ENCODE data around the gene ATG9A.

ATG9A gene

GRCh38 chr2:219218732-219219701, 10.4 kb downstream of the ATG9A start, which contains the start of gene ABCB6:
ABCB6 (minus strand) TSS chr2:219218958; CDS start chr2:219218673, 285 bp downstream.
- Histone ChIP-seq H3K4me3 (ENCODE audit: low read length) (peak within 1 kb of the TSS; percentile 63), H3K9ac (ENCODE audit: low read depth, low read length) (peak within 1 kb of the TSS; percentile 88), H3K27ac (ENCODE audit: low read depth, low read length) (peak within 1 kb of the TSS; percentile 71), H3K4me1 (ENCODE audit: insufficient read depth, low read length) (peaks cover 7% of the 10 kb centered on the region), H3K27me3 (ENCODE audit: insufficient read depth, low read length) (no peaks in the 10 kb centered on the region), H3K36me3 (ENCODE audit: insufficient read depth, low read length) (peaks cover 52% of the 10 kb centered on the region), H3K9me3 (ENCODE audit: insufficient read depth, low read depth, low read length) (no peaks in the 10 kb centered on the region)
- 16% methylated on average over 71 of the region's 71 CpGs for WGBS

GRCh38 chr2:219218217-219218731, 11.2 kb downstream of the ATG9A start:
- Histone ChIP-seq H3K4me3 (ENCODE audit: low read length) (peak overlapping the region; percentile 63), H3K9me3 (ENCODE audit: insufficient read depth, low read depth, low read length) (no peaks in the 10 kb centered on the region), H3K27ac (ENCODE audit: low read depth, low read length) (peak overlapping the region; percentile 71), H3K27me3 (ENCODE audit: insufficient read depth, low read length) (no peaks in the 10 kb centered on the region), H3K36me3 (ENCODE audit: insufficient read depth, low read length) (peaks cover 52% of the 10 kb centered on the region), H3K4me1 (ENCODE audit: insufficient read depth, low read length) (peaks cover 7% of the 10 kb centered on the region), H3K9ac (ENCODE audit: low read depth, low read length) (peak overlapping the region; percentile 88)
- WGBS: 1% methylated on average over 37 of the region's 37 CpGs

DNA sequence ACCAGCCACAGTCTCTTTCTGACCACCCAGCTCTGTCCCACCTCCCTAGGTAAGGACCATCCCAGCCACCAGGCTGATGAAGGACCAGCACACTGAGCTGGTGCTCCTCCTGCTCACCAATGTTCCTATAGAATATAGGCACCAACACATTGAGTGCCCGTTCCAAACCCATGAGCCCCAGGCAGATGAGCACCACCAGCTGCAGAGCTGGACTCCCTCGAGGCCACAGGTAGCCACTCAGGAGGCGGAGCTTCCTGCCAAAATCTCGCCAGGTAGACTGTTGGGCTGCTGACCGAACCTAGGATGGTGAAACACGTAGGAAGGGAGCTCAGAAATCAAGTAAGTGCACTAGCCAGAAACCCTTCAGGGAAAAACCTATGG, 12.9 kb downstream of the ATG9A start:
- peaks cover 49% of the 10 kb centered on the region for H3K36me3 ChIP-seq (ENCODE audit: insufficient read depth, low read length)

GRCh38 chr2:219215871-219216534, 13.4 kb downstream of the ATG9A start:
- no peak overlapping the region for H3K9ac ChIP-seq (ENCODE audit: low read depth, low read length)
- no peaks in the 10 kb centered on the region for H3K27me3 ChIP-seq (ENCODE audit: insufficient read depth, low read length)
- H3K9me3 ChIP-seq (ENCODE audit: insufficient read depth, low read depth, low read length): no peaks in the 10 kb centered on the region
- peaks cover 47% of the 10 kb centered on the region for H3K36me3 ChIP-seq (ENCODE audit: insufficient read depth, low read length)
- H3K4me1 ChIP-seq (ENCODE audit: insufficient read depth, low read length): peaks cover 7% of the 10 kb centered on the region
- WGBS: 93% methylated on average over 27 of the region's 27 CpGs
- no peak overlapping the region for H3K4me3 ChIP-seq (ENCODE audit: low read length)
- H3K27ac ChIP-seq (ENCODE audit: low read depth, low read length): no peak overlapping the region

More for the DNA sequence above, 12.9 kb downstream of the ATG9A start:
- Histone ChIP-seq H3K9ac (ENCODE audit: low read depth, low read length) (no peak overlapping the region), H3K27me3 (ENCODE audit: insufficient read depth, low read length) (no peaks in the 10 kb centered on the region), H3K27ac (ENCODE audit: low read depth, low read length) (no peak overlapping the region), H3K9me3 (ENCODE audit: insufficient read depth, low read depth, low read length) (no peaks in the 10 kb centered on the region), H3K4me1 (ENCODE audit: insufficient read depth, low read length) (peaks cover 7% of the 10 kb centered on the region), H3K4me3 (ENCODE audit: low read length) (no peak overlapping the region)
- 89% methylated on average over 6 of the region's 6 CpGs for WGBS

- Histone ChIP-seq H3K36me3 (ENCODE audit: insufficient read depth, low read length) (peaks cover 49% of the 10 kb centered on the region), H3K27me3 (ENCODE audit: insufficient read depth, low read length) (no peaks in the 10 kb centered on the region), H3K4me3 (ENCODE audit: low read length) (no peak overlapping the region), H3K4me1 (ENCODE audit: insufficient read depth, low read length) (peaks cover 7% of the 10 kb centered on the region), H3K27ac (ENCODE audit: low read depth, low read length) (no peak overlapping the region), H3K9ac (ENCODE audit: low read depth, low read length) (no peak overlapping the region), H3K9me3 (ENCODE audit: insufficient read depth, low read depth, low read length) (no peaks in the 10 kb centered on the region)
- WGBS: 95% methylated on average over 6 of the region's 6 CpGs
These were observed 14.7 kb downstream of the ATG9A start for GRCh38 chr2:219214786-219215185.

DNA sequence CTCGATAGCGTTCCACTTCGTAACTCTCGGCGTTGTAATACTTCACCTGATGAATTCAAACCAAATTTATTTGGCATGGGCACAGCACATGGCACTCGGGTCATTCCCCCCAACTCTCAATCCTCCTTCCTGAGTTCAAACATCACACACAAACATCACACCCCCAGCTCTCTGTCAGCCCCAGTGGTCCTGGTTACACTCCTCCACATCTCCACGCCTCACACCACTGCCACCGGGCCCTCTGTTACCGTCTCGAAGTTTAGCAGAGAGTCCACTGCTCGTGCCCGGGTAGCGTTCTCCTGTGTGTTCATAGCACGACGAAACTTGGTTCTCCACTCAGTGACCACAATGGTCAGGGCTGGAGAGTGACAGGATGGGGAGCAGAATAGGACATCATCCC, 15.3 kb downstream of the ATG9A start:
- WGBS: 96% methylated on average over 15 of the region's 15 CpGs
- Histone ChIP-seq H3K27me3 (ENCODE audit: insufficient read depth, low read length) (no peaks in the 10 kb centered on the region), H3K4me1 (ENCODE audit: insufficient read depth, low read length) (peaks cover 7% of the 10 kb centered on the region), H3K36me3 (ENCODE audit: insufficient read depth, low read length) (peaks cover 53% of the 10 kb centered on the region), H3K27ac (ENCODE audit: low read depth, low read length) (no peak overlapping the region), H3K9me3 (ENCODE audit: insufficient read depth, low read depth, low read length) (no peaks in the 10 kb centered on the region), H3K9ac (ENCODE audit: low read depth, low read length) (no peak overlapping the region), H3K4me3 (ENCODE audit: low read length) (no peak overlapping the region)

- 97% methylated on average over 10 of the region's 10 CpGs for WGBS
- Histone ChIP-seq H3K4me3 (ENCODE audit: low read length) (no peak overlapping the region), H3K36me3 (ENCODE audit: insufficient read depth, low read length) (peaks cover 58% of the 10 kb centered on the region), H3K4me1 (ENCODE audit: insufficient read depth, low read length) (peaks cover 7% of the 10 kb centered on the region), H3K9ac (ENCODE audit: low read depth, low read length) (no peak overlapping the region), H3K9me3 (ENCODE audit: insufficient read depth, low read depth, low read length) (no peaks in the 10 kb centered on the region), H3K27ac (ENCODE audit: low read depth, low read length) (no peak overlapping the region), H3K27me3 (ENCODE audit: insufficient read depth, low read length) (no peaks in the 10 kb centered on the region)
These were observed 15.9 kb downstream of the ATG9A start for GRCh38 chr2:219213486-219214071.

GRCh38 chr2:219213026-219213415, 16.4 kb downstream of the ATG9A start:
- WGBS: 95% methylated on average over 8 of the region's 8 CpGs
- H3K9me3 ChIP-seq (ENCODE audit: insufficient read depth, low read depth, low read length): no peaks in the 10 kb centered on the region
- H3K4me3 ChIP-seq (ENCODE audit: low read length): no peak overlapping the region
- no peak overlapping the region for H3K9ac ChIP-seq (ENCODE audit: low read depth, low read length)
- H3K27ac ChIP-seq (ENCODE audit: low read depth, low read length): no peak overlapping the region
- no peaks in the 10 kb centered on the region for H3K27me3 ChIP-seq (ENCODE audit: insufficient read depth, low read length)
- peaks cover 6% of the 10 kb centered on the region for H3K4me1 ChIP-seq (ENCODE audit: insufficient read depth, low read length)
- peaks cover 64% of the 10 kb centered on the region for H3K36me3 ChIP-seq (ENCODE audit: insufficient read depth, low read length)

GRCh38 chr2:219210886-219211362, 18.5 kb downstream of the ATG9A start:
- WGBS: 92% methylated on average over 9 of the region's 9 CpGs
- no peak overlapping the region for H3K4me3 ChIP-seq (ENCODE audit: low read length)
- 0 out of 2 replicates have a peak, but pooled peaks cover 3% of the 10 kb centered on the region for H3K4me1 ChIP-seq (ENCODE audit: insufficient read depth, low read length)
- H3K9ac ChIP-seq (ENCODE audit: low read depth, low read length): no peak overlapping the region
- H3K27me3 ChIP-seq (ENCODE audit: insufficient read depth, low read length): no peaks in the 10 kb centered on the region
- H3K9me3 ChIP-seq (ENCODE audit: insufficient read depth, low read depth, low read length): no peaks in the 10 kb centered on the region
- peaks cover 66% of the 10 kb centered on the region for H3K36me3 ChIP-seq (ENCODE audit: insufficient read depth, low read length)
- no peak overlapping the region for H3K27ac ChIP-seq (ENCODE audit: low read depth, low read length)

DNA sequence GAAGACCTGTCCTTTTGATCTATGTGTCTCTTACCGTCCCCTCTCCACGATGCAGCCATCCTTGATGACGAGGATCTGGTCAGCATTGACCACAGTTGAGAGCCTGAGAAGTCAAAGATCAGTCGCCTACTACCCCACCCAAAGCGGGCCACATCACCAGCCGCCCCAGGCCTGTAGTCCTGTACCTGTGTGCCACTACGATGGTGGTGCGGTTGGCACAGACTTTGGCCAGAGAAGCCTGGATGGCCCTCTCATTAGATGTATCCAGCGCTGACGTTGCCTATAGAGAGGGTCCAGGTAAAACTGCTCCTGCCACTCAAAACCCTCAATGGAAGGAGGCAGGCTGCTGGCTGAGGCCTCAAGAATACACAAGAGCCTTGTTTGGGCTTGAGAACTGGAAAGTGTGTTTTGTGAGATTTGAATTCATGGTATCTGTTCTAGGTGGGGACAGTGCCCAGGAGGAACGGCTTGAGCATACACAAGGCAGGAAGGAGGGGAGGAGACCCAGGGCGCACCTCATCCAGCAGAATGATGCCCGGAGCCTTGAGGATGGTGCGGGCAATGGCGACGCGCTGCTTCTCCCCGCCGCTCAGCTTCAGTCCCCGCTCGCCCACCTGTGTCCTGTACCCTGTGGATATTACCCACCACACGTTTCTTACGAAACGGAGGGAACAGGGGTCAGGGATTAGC, 19.1 kb downstream of the ATG9A start:
- Histone ChIP-seq H3K9me3 (ENCODE audit: insufficient read depth, low read depth, low read length) (no peaks in the 10 kb centered on the region), H3K27ac (ENCODE audit: low read depth, low read length) (no peak overlapping the region), H3K36me3 (ENCODE audit: insufficient read depth, low read length) (peaks cover 65% of the 10 kb centered on the region), H3K4me3 (ENCODE audit: low read length) (no peak overlapping the region), H3K4me1 (ENCODE audit: insufficient read depth, low read length) (0 out of 2 replicates have a peak, but pooled peaks cover 3% of the 10 kb centered on the region), H3K27me3 (ENCODE audit: insufficient read depth, low read length) (no peaks in the 10 kb centered on the region), H3K9ac (ENCODE audit: low read depth, low read length) (no peak overlapping the region)
- 95% methylated on average over 24 of the region's 24 CpGs for WGBS

Data from HUES64 (cell line).